ENCODE data around the gene OR4E1.
"Not testable (repeated sequence)": the region's sequence is repeated elsewhere in the genome, so short reads cannot be mapped to it uniquely, and the experiment has no call there.

OR4E1 gene, protein sequence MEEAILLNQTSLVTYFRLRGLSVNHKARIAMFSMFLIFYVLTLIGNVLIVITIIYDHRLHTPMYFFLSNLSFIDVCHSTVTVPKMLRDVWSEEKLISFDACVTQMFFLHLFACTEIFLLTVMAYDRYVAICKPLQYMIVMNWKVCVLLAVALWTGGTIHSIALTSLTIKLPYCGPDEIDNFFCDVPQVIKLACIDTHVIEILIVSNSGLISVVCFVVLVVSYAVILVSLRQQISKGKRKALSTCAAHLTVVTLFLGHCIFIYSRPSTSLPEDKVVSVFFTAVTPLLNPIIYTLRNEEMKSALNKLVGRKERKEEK

DNA sequence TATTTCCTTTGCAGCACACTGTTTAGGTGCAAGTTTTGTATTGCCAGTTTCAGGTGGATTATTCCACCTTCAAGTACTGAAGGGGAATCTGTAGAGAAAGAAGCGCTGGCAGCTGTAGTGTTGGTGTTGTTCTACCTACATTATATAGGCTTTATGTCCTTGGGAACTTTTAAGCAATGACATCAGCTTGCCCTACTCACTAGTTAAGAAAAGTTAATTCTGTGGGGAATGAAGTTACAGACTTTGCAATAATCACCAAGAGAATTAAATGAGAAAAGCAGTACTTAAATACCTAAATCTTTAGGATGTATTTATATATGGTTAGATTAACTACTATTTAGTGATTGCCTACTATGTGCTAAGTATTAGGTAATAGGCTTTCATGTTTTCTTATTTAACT lies at the start of gene OR4E1:
Gene OR4E1 (minus strand): TSS at position 101 of the 400 bp plus-strand sequence. CDS start 2,883 bp downstream, outside the sequence.
- DNase-seq, result no peak

DNA sequence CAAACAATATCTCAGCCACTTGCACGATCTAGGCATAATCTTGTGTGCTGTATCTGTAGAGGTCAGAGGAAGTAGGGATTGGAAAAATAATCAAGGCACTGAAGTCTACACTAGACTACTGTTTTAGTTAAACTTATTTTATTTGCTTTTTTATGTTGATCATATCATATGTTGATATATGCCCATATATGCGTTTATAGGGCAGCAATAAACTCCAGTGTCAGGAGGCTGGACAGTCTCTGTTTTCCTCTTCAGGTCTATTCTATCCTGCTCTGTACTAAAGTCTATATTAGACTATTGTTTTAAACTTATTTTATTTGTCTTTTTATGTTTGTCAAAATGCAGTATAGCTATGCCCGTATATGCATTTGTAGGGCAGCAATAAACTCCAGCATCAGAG lies 47.9 kb upstream of the OR4E1 start:
- DNase-seq, result no peak

DNA sequence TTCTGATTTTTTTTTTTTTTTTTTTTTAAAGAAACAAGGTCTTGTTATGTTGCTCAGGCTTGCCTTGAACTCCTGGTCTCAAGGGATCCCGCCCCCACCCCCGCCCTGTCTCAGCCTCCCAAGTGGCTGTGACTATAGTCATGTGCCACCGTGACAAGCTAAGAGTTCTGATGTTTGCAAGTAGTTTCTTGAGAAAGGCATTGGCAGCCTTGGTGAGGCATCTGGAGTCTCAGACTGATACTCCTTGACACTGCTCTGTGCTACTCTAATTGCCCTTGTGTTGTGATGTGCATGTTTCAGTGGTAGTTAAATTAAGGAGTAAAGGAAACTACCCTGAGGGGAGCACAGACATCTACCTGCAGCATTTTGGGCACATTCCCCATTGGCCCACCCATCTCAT lies 46.2 kb upstream of the OR4E1 start:
- no peak for DNase-seq

DNA sequence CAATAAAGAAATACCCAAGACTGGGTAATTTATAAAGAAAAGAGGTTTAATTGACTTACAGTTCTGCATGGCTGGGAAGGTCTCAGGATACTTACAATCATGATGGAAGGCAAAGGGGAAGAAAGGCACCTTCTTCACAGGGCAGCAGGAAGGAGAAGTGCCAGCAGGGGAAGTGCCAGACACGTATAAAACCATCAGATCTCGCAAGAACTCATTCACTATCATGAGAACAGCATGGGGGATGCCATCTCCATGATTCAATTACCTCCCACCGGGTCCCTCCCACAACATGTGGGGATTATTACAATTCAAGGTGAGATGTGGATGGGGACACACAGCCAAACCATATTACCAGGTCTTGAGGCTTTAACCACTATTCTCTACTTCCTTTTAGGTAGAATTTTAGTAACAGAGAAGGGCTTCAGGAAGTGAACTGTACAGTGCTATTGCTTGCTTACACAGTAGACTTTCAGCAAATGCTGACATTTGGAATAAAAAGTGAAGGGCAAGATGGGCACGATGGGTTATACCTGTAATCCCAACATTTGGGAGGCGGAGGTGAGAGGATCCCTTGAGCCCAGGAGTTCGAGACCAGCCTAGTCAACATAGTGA lies 40.8 kb upstream of the OR4E1 start:
- no peak for DNase-seq

DNA sequence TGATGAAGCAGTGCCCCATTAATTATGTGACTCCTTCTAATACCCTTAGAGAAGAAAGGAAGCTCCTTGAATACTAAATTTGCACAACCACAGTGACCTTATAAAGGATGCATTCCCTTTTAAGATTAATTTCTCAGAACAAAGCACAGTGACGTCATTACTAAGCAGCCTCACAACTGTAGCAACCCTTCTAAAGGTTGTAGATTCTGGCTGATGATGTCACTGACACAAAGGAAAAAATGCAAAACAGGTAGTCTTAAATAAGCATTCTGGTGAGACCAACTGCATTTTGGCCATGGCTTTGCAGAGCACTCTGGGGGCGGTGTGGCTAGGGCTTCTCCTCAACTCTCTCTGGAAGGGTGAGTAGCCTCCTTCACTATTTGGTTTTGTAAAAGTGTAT lies 38.4 kb upstream of the OR4E1 start:
- no peak for DNase-seq

DNA sequence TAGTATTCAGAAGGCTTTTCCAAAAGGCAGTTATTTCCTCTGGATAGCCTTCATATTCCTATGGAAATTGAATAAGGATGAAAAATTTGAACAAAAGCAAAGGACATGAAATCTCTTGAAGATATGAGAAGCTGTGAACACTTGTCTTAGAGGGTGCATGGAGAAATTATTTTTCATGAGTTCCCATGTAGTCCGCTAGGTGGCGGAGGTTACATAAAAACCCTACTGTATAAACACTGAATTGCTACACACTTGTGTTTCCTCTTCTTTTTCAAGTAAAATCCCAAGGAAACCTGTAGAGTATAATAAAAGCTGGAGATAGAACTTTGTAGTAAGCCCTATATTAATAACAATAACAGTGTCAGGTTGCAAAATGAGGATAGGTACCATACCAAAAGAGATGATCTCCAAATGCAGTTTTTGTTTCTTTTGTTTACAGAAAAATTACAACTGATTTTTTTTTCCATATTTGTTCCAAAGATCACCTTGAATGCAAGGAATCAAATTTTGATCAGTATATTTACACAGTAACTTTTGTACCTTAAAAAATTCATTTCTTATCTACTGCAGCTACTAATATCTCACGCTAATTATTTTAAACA lies 37.8 kb upstream of the OR4E1 start:
- no peak for DNase-seq

DNA sequence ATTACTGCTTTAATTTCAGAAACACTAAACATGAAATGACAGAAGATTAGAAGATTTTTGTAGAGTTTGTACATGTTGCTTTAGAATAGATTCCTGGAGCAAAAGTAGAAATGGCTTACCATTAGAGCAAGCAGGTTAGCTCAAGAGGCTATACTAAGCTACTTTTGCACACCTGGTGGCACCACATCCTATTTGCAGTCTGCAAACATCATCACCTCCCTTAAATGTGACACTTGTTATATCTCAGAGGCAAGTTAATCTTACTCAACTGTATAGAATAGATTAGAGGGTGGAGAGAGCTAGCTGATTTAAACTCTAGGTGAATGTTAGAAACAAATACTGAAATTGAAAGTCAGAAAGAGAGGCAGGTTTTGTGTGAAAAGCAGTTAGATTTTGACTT lies 30.7 kb upstream of the OR4E1 start:
- no peak for DNase-seq

DNA sequence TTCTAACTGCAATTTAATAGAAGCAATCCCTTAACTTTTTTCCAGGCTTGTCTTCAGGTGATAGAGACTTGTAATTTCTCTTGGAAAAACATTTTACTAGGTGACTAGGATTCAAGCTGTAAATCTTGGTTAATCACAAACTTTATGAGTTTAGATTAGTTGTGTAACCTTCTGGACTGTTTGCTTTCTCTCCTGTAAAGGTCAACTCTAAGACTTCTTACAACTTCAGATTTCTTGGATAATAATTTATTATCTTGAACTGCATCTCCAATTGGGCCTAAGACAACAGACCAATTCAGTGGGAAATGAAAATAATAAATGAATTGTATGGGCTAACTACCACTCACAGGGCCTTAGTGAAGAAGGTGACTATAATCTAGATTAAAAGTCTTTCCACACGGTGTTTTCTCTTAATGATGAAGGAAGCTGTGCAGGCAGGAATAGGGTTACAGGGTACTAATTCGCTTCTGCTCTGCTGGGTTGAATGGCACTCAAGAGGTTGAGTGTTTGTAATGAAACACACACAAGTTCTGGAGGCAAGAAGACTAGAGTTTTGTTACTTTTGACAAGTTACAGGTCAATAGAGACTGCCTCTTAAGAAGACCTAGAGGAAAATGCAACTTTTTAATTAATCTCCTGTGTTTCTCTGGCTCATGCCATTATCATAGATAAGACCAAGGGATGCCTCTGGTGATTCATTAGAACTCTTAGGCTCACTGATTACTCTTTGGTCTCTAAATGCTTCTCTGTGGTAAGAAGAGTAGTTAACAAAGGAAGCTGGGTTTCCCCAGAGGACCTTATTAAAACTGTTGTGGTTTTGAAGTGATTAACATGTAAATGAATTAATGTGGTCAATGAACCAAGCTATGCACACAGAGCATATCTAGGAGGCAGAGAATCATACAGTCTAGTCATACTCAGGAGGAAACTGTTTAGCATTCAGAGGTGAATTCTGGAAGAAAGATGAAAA lies 30.0 kb upstream of the OR4E1 start:
- no peak for DNase-seq

DNA sequence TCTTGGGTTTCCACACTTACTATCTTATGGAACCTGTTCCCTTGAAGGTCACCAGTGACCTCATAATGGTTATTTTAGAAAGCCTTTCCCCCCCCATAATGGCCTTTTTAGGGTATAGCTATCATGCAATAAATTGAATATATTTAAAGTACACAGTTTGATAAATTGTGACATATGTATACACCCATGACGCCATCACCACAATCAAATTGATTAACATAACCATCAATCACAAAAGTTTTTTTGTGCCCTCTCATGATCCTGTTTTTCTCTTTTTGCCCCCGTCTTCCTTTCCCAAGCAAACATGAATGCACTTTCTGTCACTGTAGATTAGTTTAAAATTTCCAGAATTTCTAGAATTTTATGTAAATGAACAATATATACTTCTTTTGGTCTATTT lies 28.7 kb upstream of the OR4E1 start:
- no peak for DNase-seq

DNA sequence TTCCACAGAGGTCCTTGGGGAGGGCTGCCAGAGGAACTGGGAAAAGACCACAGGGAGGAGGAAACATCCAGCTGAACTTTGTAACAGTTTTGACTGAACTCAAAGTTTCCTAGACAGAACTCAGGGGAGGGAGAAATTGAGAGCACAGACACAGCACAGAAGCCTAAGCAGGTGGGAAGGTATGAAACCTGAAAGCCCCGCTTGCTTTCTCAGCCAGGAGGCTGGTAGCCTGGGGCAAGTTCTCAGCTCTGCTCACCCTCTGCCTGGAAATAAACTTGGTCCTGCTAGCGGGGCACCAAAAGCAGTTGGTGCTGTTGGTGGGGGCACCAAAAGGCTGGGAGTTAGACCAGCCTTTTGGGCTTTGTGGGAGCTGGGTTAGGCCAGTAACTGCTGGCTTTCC lies 25.9 kb upstream of the OR4E1 start:
- no peak for DNase-seq

DNA sequence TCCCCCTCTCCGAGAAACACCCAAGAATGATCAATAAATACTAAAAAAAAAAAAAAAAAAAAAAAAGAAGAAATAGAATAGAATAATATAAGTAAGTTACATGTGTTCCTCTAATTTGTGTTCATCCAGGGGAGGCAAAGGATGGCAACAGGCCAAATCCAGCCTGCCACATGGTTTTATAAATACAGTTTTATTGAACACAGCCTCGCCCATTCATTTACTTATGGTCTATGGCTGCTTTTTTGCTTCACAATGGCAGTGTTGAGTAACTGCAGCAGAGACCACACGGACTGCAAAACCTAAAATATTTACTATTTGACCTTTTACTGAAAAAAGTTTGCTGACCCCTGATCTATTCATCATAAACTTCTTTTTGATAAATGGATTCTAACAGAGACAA lies 24.9 kb upstream of the OR4E1 start:
- DNase-seq, result not testable (repeated sequence)

DNA sequence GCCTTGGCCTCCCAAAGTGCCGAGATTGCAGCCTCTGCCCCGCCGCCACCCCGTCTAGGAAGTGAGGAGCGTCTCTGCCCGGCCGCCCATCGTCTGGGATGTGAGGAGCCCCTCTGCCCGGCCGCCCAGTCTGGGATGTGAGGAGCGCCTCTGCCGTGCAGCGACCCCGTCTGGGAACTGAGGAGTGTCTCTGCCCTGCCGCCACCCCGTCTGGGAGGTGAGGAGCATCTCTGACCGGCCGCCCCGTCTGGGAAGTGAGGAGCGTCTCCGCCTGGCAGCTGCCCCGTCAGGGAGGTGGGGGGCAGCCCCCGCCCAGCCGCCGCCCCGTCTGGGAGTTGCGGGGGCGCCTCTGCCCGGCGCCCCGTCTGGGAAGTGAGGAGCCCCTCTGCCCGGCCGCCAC lies 24.0 kb upstream of the OR4E1 start:
- not testable (repeated sequence) for DNase-seq

DNA sequence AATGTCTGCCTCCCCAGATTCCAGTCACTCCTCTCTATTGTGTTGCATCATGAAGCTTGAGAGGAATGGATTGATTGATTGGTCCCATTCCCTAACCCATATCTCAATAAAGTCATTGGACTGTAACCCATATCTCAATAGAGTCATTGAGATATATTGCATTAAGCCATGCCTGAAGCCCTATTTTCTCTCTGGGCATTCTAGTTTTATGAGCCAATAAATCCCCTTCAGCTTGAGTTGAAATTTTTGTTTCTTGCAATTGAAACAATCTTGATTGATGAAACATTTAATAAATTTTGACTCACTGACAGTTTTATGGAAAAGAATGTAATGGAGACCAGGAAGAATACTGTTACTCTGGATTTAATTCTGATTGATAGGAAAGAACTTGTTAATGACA lies 20.8 kb upstream of the OR4E1 start:
- DNase-seq, result no peak

DNA sequence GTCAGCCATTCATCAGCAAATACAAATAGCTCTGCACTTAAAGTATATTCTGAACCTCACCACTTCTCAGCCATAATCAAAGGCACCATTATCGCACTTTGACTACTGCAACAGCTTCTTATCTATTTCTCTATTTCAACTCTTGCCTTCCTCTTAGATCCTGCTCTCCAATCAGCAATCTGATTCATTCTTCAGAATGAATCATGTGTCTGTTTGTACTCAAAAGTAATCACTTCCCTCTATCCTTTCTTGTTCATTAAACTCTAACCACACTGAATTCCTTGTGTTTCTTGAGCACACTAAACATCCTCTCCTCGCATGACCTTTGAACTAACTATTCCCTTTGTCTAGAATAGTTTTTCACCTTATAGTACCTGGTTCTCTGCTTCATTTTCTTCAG lies 12.8 kb upstream of the OR4E1 start:
- no peak for DNase-seq

DNA sequence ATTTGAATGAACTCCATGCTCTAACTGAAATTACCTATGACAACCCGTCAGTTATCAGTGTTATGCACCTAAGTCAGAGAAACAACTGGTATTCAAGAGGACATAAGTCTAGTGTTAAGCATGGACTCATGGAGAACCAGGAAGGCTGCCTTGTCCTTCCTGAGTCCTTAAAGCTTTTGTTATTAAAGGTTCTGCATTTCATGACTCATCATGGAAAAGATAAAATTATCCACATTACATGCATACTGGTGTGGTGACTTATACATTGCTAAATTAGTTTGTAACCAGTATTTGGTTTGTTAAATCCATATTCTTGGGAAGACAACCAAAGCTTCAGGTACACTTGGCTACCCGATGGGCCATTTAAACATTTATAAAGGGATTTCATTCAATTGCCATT lies 6.5 kb upstream of the OR4E1 start:
- DNase-seq, result no peak

DNA sequence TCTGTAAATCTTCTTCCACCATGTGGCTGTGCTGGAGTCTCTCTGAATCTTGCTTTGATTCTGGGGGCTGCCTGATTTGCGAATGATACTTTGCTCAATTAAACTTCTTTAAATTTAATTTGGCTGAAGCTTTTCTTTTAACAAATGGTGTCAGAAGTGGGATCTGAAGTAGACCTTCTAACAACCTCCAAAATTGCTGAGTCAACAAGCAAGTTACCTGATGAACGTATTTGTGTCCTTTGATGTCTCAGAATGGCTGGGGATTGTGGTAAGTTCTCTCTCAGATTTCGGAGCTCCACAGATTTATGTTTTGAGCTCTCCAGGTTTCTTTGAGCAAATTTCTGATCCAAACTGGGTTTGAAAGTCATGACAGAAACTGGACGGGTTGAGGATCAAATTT lies 1.9 kb upstream of the OR4E1 start:
- no peak for DNase-seq

DNA sequence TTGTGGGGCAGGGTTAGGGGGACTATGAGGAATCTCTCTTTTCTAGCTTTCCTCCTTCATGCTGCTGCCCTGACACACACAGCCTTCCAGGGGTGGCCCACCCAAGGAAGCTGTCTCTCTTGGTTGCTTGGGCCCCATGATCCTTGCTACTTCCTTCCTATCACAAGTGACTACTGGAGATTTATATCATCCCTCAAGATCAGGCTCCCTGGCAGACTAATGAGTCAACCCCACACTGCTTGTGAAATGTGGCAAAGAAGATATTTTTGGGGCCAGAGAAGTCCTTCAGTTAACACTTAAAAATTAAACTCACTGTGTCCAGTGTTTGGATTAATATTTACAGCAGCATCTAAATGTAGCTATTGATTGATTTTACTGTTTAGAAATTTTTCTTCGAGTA lies 1.5 kb downstream of the OR4E1 start:
- no peak for DNase-seq

DNA sequence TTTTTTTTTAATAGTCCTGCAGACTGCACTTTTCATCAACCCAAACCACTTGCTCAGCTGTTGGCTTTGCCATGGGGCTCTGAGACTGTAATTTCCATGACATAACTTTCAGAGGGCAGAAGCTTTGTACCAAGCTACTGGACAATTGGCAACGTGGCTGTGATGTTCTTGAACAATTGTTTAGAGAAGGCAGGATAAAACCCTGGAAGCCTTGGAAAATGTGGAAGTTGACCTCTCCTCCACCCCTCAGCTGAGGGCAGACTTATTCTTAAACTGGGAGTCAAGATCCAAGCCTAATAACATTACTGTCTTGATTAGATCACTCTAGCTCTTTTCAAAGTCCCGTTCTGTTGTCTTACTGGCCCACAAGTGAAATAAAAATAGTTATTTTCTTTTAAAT lies 2.2 kb downstream of the OR4E1 start:
- DNase-seq, result no peak

DNA sequence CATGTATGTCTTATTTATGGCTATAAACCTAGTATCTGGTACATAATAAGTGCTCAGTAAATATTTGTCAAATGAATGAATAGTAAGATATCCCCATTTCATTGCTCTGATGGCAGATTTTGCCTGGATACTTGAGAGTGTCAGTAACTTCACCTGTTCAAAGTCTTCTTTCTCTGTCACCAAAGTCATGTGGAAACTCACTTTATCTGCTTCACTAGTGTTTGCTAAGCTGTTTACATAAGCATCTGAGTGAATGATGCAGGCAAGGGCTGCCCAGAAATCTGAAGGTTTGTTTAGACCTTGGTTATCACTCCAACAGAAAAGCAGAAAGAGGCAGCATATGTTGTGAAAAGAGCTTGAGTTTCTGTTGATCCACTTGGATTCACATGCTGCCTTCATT lies 4.3 kb downstream of the OR4E1 start:
- DNase-seq, result no peak

DNA sequence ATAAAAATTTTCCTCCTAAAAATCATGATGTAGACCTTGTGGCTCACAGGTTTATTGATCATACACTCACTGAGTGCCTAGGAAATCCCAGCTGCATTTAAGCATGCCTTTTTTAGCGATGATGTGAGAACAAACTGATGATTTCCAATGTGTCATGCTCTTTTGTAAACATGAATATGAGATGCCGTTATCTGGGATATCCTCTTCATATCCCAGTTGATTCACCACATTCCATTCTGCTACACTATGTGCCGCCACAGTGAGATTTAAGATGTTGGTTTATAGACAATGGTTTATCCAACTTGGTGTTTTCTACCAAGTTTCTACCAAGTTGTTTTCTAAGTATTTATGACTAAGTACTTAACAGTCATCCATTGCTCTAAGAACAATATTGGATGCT lies 5.2 kb downstream of the OR4E1 start:
- DNase-seq, result no peak

DNA sequence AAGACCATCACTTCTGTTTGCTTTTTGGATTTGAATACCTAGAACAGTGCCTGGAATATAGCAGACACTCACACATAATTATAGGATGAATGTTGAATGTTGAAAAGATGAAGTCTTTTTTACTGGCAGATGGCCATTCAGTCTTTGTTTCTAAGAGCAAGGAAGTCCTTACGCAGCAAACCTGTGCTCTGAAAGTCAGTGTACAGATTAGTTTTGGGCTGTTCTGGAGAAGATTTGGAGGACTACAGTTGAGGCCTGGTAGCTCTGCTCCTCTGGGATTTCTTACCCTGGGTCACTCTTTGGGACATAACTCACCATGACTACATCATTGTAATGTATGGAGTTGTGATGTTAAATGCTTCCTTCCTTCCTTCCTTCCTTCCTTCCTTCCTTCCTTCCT lies 16.6 kb downstream of the OR4E1 start:
- DNase-seq, result no peak

DNA sequence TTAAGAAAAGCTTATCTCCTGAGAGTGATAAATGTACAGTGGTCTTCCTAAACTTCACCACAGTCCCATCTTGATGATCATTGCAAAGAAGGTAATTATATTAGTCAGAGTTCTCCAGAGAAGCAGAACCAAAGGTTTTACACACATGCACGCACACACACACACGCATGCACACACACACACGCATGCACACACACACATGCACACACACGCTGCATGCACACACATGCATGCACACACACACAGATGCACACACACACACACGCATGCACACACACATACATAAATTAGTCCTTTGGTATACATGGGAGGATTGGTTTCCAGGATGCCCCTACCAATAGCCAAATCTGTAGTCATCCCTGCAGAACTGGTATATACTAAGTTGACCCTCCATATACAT lies 19.4 kb downstream of the OR4E1 start:
- no peak for DNase-seq

DNA sequence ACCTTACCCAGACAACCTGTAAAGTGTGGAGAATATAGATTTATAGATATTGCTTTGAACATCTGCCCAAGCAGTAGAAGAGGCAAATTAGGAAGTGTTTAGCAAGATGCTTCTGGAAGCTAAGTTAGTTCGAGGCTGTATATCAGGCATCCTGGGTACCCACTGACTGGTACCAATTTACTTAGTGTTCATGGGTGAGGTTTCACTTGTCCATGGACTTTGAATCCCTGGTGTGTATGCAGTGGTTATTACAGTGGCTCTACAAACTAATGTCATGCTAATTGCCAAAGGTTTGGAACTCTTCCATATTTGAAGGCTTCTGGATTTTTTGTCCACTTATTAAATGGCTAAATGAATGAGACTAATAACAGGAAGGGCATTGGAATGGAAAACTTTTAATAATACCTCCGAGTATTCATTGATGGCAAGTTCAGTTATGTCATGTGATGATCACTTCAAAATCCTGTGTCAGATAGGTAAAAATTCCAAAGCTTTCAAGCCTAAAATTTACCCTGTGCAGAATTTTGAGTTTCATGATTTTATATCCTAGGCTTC lies 20.2 kb downstream of the OR4E1 start, which contains the start of gene OR4E2:
Gene OR4E2 (plus strand): TSS at position 505 of the 555 bp plus-strand sequence. CDS start 11,248 bp downstream, outside the sequence.
- no peak for DNase-seq
